Spleen (tissue), 11 donors: Measurements from ENCODE around the gene GET3. TPM values are rescaled to one million over a fixed set of nuclear protein-coding genes. Genes with fewer than 3 reads are reported as not detected.
A peak's percentile ranks its signal among the peaks of the same experiment; 100 is the strongest.

Source experiments
- DNase-seq: peaks from one replicate; pipeline ENCODE4 v3.0.0-alpha.2; 2020
- H3K27ac ChIP-seq, 8 donors: fragments of 200-600 bp; sonication (generic) in 7 of 8; 1 replicate in 4 of 8; 2 replicates in 4 of 8; pipeline versions ENCODE4 v1.5.0 to v1.8.0; 2016 to 2021; ENCODE audit warnings: inconsistent platforms in 4 of 8, mild to moderate bottlenecking in 4 of 8, moderate library complexity in 1 of 8
- H3K27me3 ChIP-seq, 7 donors: fragments of 200-600 bp; sonication (generic) in 6 of 7; replicated peaks in 1 of 7; 1 replicate in 4 of 7; 2 replicates in 3 of 7; pipeline versions ENCODE4 v1.5.0 to v1.8.0; 2016 to 2021; ENCODE audit warnings: inconsistent platforms in 3 of 7, mild to moderate bottlenecking in 1 of 7
- H3K36me3 ChIP-seq, 6 donors: fragments of 200-600 bp; sonication (generic) in 5 of 6; 1 replicate in 4 of 6; 2 replicates in 2 of 6; pipeline versions ENCODE4 v1.5.0 to v1.8.0; 2016 to 2021; ENCODE audit warnings: inconsistent platforms in 2 of 6
- H3K4me1 ChIP-seq, 6 donors: fragments of 200-600 bp; sonication (generic) in 5 of 6; 1 replicate in 3 of 6; 2 replicates in 3 of 6; pipeline versions ENCODE4 v1.5.0 to v1.8.0; 2016 to 2021; ENCODE audit warnings: inconsistent platforms in 3 of 6
- H3K4me3 ChIP-seq, 8 donors: fragments of 200-600 bp; sonication (generic) in 7 of 8; 1 replicate in 4 of 8; 2 replicates in 4 of 8; pipeline versions ENCODE4 v1.5.0 to v1.8.0; 2016 to 2021; ENCODE audit warnings: inconsistent platforms in 4 of 8, mild to moderate bottlenecking in 4 of 8, moderate library complexity in 2 of 8
- H3K9me3 ChIP-seq, 8 donors: fragments of 200-600 bp; sonication (generic) in 7 of 8; 1 replicate in 4 of 8; 2 replicates in 4 of 8; pipeline versions ENCODE4 v1.5.0 to v1.8.0; 2016 to 2021; ENCODE audit warnings: inconsistent platforms in 4 of 8
- CTCF ChIP-seq, 11 experiments: fragments of 200-600 bp in 7 of 11; fragments of 450-650 bp in 4 of 11; sonication (generic) in 4 of 11; IDR thresholded peaks in 8 of 11; conservative IDR thresholded peaks in 3 of 11; 1 replicate in 7 of 11; 2 replicates in 4 of 11; pipeline versions ENCODE4 v1.4.0 to v1.8.0; 2016 to 2021; ENCODE audit warnings: antibody characterized with exemption in 11 of 11, inconsistent platforms in 4 of 11, mild to moderate bottlenecking in 1 of 11
- POLR2A ChIP-seq, 3 donors: fragments of 450-650 bp; IDR thresholded peaks; one replicate each; pipeline ENCODE4 v1.5.1; 2017; ENCODE audit warnings: antibody characterized with exemption in 3 of 3, mild to moderate bottlenecking in 1 of 3
- POLR2AphosphoS5 ChIP-seq, 3 donors: sonication (generic); formaldehyde crosslinking; IDR thresholded peaks; one replicate each; pipeline ENCODE4 v1.5.1; 2017; ENCODE audit warnings: antibody characterized with exemption in 3 of 3
- WGBS, 5 donors: extraction: QIAGEN DNeasy Blood & Tissue Kit in 3 of 5; methylation state at CpG; one replicate each; pipeline versions ENCODE4 v1.1.5 to v1.1.7; 2013 to 2018; 5-methylcytosine and 5-hydroxymethylcytosine counted together
- intact Hi-C: fragments of 100-400 bp; cut with DNase I; formaldehyde crosslinking; loops from one replicate; pipeline ENCODE4 v1.15.0; 2023; ENCODE audit warnings: low total_unique reads
- polyA plus RNA-seq, 3 donors: library from polyadenylated mRNA; stranded (reverse); fragments of 200-250 nt; gene quantifications; one replicate each; pipeline ENCODE4 v1.2.1, GENCODE V29; 2013
- total RNA-seq, 7 donors: library from RNA; depleted of rRNA in 3 of 7; stranded (reverse); fragments of >200 nt in 3 of 7; fragmentation: NEBNext Ultra II Directional in 4 of 7; extraction: Animal tissue kit (Norgen Biotek cat#: 25700) in 4 of 7; gene quantifications; one replicate each; pipeline versions ENCODE4 v1.1.0 to v1.2.1, GENCODE V29; 2016 to 2021
- donor health status: healthy with polysubstance abuse.
- donor health status: DM: no; HTN: no; CAD: no; lungs with moderate emphysema.
- donor health status: DM: no; HTN: no; CAD: no.
- donor health status: Bipolar disorder and iron deficiency.
- donor health status: healthy.
- donor health status: DM: no; HTN: no; CAD: no.
- donor health status: DM: yes; HTN: yes; CAD: no.

Gene GET3
- total and polyA plus RNA-seq, 10 donors: 32.7 to 68.0 (median 41.2) TPM

GRCh38 chr19:12767666-12768065 is 30.4 kb downstream of the GET3 start:
- Histone ChIP-seq H3K36me3 (peaks cover 0 to 53% (median 13%) of the 10 kb centered on the region in 6 donors), H3K27ac (no peak overlapping the region), H3K9me3 (peaks cover 0 to 4% (median 0%) of the 10 kb centered on the region in 8 donors), H3K4me1 (peaks cover 0 to 10% (median 3%) of the 10 kb centered on the region in 6 donors), H3K27me3 (no peaks in the 10 kb centered on the region), H3K4me3 (no peak overlapping the region)
- 94 to 97% (median 95%) methylated on average over 13 to 15 of the region's 15 CpGs for WGBS, 5 donors
- no peak for TF ChIP-seq CTCF (IDR thresholded peaks at IDR 0.05 in 8 of 11, conservative IDR thresholded peaks at IDR 0.05 in 3 of 11)
- intact Hi-C loops: no loop called here
- DNase-seq: no peak

GRCh38 chr19:12769689-12770088 is 32.4 kb downstream of the GET3 start:
- Histone ChIP-seq H3K4me3 (no peak overlapping the region), H3K9me3 (no peaks in the 10 kb centered on the region), H3K4me1 (peaks cover under 1 to 12% (median 6%) of the 10 kb centered on the region in 6 donors), H3K27me3 (no peaks in the 10 kb centered on the region), H3K36me3 (peaks cover 0 to 33% (median 3%) of the 10 kb centered on the region in 6 donors), H3K27ac (no peak overlapping the region)
- intact Hi-C loops: loop anchor here (5.0 kb wide), 1 partner anchor 38 kb away; the partner anchor contains the start of gene RNASEH2A
- TF ChIP-seq CTCF (IDR thresholded peaks at IDR 0.05 in 8 of 11, conservative IDR thresholded peaks at IDR 0.05 in 3 of 11) (no peak), POLR2AphosphoS5 (IDR thresholded peaks at IDR 0.05) (peak in 1 of 3 donors; percentile 61)
- DNase-seq: no peak
- 53 to 82% (median 65%) methylated on average over 29 to 37 of the region's 37 CpGs for WGBS, 5 donors

- no peak overlapping the region for H3K4me3 ChIP-seq
- H3K27ac ChIP-seq: no peak overlapping the region
- no peak for DNase-seq
- H3K36me3 ChIP-seq: peaks cover 0 to 24% (median 0%) of the 10 kb centered on the region in 6 donors
- no peaks in the 10 kb centered on the region for H3K27me3 ChIP-seq
- intact Hi-C loops: loop anchor here (5.0 kb wide), 1 partner anchor 36 kb away; the partner anchor contains the start of gene RNASEH2A
- peaks cover 5 to 14% (median 10%) of the 10 kb centered on the region in 6 donors for H3K4me1 ChIP-seq
- WGBS, 5 donors: 94 to 98% (median 96%) methylated on average over 13 of the region's 13 CpGs
- H3K9me3 ChIP-seq: no peaks in the 10 kb centered on the region
- TF ChIP-seq POLR2AphosphoS5 (IDR thresholded peaks at IDR 0.05): no peak
- TF ChIP-seq POLR2A (IDR thresholded peaks at IDR 0.05): no peak
- no peak for TF ChIP-seq CTCF (IDR thresholded peaks at IDR 0.05 in 8 of 11, conservative IDR thresholded peaks at IDR 0.05 in 3 of 11)
Observed at GRCh38 chr19:12770922-12771321, 33.6 kb downstream of the GET3 start.

GRCh38 chr19:12772323-12772722 is 35.0 kb downstream of the GET3 start:
- Histone ChIP-seq H3K27me3 (no peaks in the 10 kb centered on the region), H3K9me3 (no peaks in the 10 kb centered on the region), H3K4me3 (no peak overlapping the region), H3K27ac (no peak overlapping the region), H3K4me1 (peaks cover 8 to 22% (median 21%) of the 10 kb centered on the region in 6 donors), H3K36me3 (peaks cover 0 to 16% (median 0%) of the 10 kb centered on the region in 6 donors)
- no peak for TF ChIP-seq CTCF (IDR thresholded peaks at IDR 0.05 in 8 of 11, conservative IDR thresholded peaks at IDR 0.05 in 3 of 11)
- no peak for DNase-seq
- WGBS, 5 donors: 84 to 91% (median 85%) methylated on average over 3 to 4 of the region's 4 CpGs
- intact Hi-C loops: loop anchor here (5.0 kb wide), 1 partner anchor 35 kb away; the partner anchor contains the start of gene RNASEH2A
